ENCODE data around the gene OPRL1. TPM values are rescaled to one million over a fixed set of nuclear protein-coding genes. Genes with fewer than 3 reads are reported as not detected.

Gene OPRL1
- total RNA-seq, 1 donor from 2014 or later = 0.52 TPM

DNA sequence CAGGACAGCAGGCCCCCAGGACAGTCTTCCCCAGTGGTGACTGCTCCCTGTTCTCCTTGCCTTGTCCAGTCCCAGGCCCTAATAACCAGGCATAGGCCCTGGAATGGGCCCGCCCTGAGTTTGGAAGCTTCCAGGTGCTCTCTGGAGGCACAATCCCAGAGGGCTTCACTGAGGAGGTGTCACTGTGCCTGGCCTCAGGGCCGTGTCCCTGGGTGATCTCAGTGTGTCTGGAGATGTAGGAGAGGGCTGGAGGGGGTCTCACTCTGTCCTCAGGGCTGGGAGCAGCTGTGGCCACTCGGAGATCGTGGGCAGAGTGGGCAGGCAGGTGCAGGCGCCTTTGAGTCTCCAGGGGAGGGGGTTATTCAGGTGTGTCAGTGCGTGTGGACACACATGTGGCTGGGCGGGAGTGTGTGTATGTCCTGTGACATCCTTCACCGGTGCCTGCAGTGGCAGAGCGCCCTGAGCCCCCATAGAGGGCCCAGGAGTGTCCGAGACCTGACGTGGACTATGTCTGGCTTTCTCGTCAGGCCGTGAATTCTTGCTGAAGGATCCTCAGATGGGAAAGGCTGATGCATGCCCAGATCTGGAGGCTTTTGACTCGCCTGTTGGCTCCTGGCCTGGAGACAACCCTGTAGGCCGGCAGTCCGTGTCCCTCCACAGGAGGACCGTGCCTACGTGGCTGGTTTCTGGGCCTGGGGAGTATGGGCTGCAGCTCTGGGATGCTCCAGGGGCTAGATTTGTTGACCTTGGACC lies 33.0 kb downstream of the OPRL1 start:
- Histone ChIP-seq H3K27me3 (ENCODE audit: low read depth) (peaks cover 23% of the 10 kb centered on the region), H3K36me3 (no peaks in the 10 kb centered on the region), H3K4me3 (no peak overlapping the region), H3K27ac (replicated peaks) (no peak overlapping the region), H3K9me3 (replicated peaks) (no peaks in the 10 kb centered on the region), H3K4me1 (no peaks in the 10 kb centered on the region)
- no peak for TF ChIP-seq CTCF (IDR thresholded peaks at IDR 0.05; ENCODE audit: borderline replicate concordance)
- intact Hi-C loops (cut with micrococcal nuclease) = no loop called here
- DNase-seq = peak; percentile 4

DNA sequence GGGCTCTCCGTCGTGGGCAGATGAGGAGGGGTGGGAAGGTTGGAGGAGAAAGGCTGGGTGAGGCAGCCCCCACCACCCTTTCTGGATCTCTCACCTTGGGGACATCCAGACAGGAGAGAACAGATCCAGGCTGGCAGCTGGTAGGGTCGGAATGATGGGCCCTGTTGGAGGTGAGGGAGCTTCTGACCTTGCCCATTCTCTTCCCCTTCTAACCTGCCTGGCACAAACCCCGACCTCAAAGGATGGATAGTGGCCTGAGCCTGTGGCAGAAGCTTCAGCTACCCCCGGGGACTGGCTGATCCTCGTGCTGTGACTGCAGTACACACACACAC lies 33.5 kb downstream of the OPRL1 start:
- Histone ChIP-seq H3K4me3 (no peak overlapping the region), H3K27ac (replicated peaks) (no peak overlapping the region), H3K9me3 (replicated peaks) (no peaks in the 10 kb centered on the region), H3K27me3 (ENCODE audit: low read depth) (peaks cover 19% of the 10 kb centered on the region), H3K4me1 (no peaks in the 10 kb centered on the region), H3K36me3 (no peaks in the 10 kb centered on the region)
- DNase-seq = no peak
- TF ChIP-seq CTCF (IDR thresholded peaks at IDR 0.05; ENCODE audit: borderline replicate concordance) = no peak
- intact Hi-C loops (cut with micrococcal nuclease) = no loop called here

DNA sequence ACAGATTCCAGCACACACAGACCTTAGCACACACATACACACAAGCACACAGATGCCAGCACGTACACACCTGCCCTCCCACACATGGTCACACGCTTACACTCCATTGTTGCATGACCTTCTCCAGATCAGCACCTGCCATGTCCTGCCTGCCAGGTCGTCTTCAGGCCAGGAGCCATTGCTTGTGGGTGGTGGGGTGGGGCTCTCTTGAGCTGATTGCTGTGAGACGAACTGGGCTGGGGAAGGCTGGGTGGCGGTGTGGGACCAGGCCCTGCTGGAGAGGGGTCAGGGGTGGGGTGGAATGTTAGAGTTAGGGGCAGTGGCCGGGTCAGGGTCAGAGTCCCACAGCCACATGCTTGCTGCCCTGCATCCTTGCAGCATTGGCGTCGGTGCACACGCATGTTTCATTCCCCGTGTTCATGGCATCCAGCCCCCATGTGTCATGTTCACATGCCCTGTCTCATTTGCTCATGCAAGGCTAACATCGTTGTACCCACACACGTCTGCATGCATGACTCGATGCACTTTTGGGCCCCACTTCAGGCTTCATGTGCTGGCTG lies 34.0 kb downstream of the OPRL1 start:
- H3K4me3 ChIP-seq = no peak overlapping the region
- H3K4me1 ChIP-seq = no peaks in the 10 kb centered on the region
- H3K27me3 ChIP-seq (ENCODE audit: low read depth) = peaks cover 14% of the 10 kb centered on the region
- intact Hi-C loops (cut with micrococcal nuclease) = no loop called here
- no peak overlapping the region for H3K27ac ChIP-seq (replicated peaks)
- H3K36me3 ChIP-seq = no peaks in the 10 kb centered on the region
- TF ChIP-seq CTCF (IDR thresholded peaks at IDR 0.05; ENCODE audit: borderline replicate concordance) = no peak
- no peaks in the 10 kb centered on the region for H3K9me3 ChIP-seq (replicated peaks)
- no peak for DNase-seq

GRCh38 chr20:64114356-64114971 lies 34.6 kb downstream of the OPRL1 start:
- no peaks in the 10 kb centered on the region for H3K9me3 ChIP-seq (replicated peaks)
- intact Hi-C loops (cut with micrococcal nuclease) = no loop called here
- H3K27me3 ChIP-seq (ENCODE audit: low read depth) = peaks cover 8% of the 10 kb centered on the region
- no peak for TF ChIP-seq CTCF (IDR thresholded peaks at IDR 0.05; ENCODE audit: borderline replicate concordance)
- no peak overlapping the region for H3K4me3 ChIP-seq
- H3K36me3 ChIP-seq = no peaks in the 10 kb centered on the region
- no peak overlapping the region for H3K27ac ChIP-seq (replicated peaks)
- no peaks in the 10 kb centered on the region for H3K4me1 ChIP-seq
- DNase-seq = no peak

DNA sequence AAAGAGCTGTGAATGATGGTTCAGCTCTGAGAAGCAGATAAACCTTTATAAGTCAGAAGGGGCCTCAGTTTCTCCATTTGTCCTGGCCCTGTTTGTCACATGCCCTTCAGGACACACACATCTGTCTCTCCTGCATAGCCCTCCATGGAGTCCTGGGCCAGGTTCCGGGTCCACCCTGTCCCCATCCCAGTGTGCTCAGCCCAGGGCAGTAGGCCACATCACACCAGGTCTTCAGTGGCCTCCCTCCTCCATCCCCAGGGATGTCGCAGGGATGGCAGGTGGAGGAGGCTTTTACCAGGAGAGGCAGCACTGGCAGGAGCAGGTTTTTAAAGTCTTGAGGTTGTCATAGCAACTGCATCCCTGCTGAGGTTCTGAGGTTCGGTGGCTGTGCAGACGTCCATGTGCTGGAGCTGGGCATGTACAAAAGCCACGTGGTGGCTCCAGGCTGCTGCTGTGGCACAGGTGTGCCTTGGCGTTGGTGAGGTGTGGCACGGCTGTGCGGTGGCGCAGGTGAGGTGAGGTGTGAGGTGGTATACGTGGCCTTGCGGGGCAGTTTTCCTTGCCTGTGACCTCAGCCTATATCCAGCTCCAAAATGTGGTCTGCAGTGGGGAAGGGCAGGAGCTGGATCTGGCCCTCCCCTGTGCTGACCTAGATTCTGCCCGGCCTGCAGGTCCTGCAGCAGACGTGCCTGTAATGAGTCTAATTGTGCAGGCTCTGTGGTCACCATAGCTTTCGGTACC lies 35.5 kb downstream of the OPRL1 start:
- intact Hi-C loops (cut with micrococcal nuclease) = no loop called here
- no peaks in the 10 kb centered on the region for H3K9me3 ChIP-seq (replicated peaks)
- H3K27me3 ChIP-seq (ENCODE audit: low read depth) = no peaks in the 10 kb centered on the region
- TF ChIP-seq CTCF (IDR thresholded peaks at IDR 0.05; ENCODE audit: borderline replicate concordance) = no peak
- no peak overlapping the region for H3K27ac ChIP-seq (replicated peaks)
- H3K4me1 ChIP-seq = no peaks in the 10 kb centered on the region
- H3K36me3 ChIP-seq = no peaks in the 10 kb centered on the region
- H3K4me3 ChIP-seq = no peak overlapping the region
- no peak for DNase-seq

All from left ventricle myocardium inferior (tissue), 1 donor.